GM12878 (cell line): ENCODE measurements around the gene NKTR. TPM values are rescaled to one million over a fixed set of nuclear protein-coding genes. Genes with fewer than 3 reads are reported as not detected.

Experiments used
- ATAC-seq: fragments of 200-7000 bp; cut with Tn5 transposase; 3 replicates; pipeline ENCODE4 v1.9.1; 2020; ENCODE audit warnings: mild to moderate bottlenecking, moderate library complexity
- BruUV-seq: library from RNA; stranded (reverse); fragments of 400-500 nt; replicated peaks from 2 replicates; lab custom pipeline; 2021; lab: Mats Ljungman, UMichigan
- CTCF ChIA-PET: fragments of 300-600 bp; sonication (Branson Sonifier 250); formaldehyde crosslinking; extraction: SDS; loops from one replicate; lab custom pipeline; 2021; ENCODE audit warnings: inconsistent platforms; lab: Yijun Ruan, JAX
- POLR2A ChIA-PET: fragments of 350-600 bp; formaldehyde crosslinking; extraction: SDS; loops from one replicate; lab custom pipeline; 2021; ENCODE audit warnings: inconsistent platforms; lab: Charles Lee
- RAD21 ChIA-PET: fragments of 300-600 bp; sonication (Branson Sonifier 250); formaldehyde crosslinking; loops from one replicate; lab custom pipeline; 2023; ENCODE audit warnings: antibody characterized with exemption; ENCODE audit not compliant: unreplicated experiment; lab: Charles Lee
- SMC1A ChIA-PET: fragments of 300-600 bp; sonication (Branson Sonifier 250); formaldehyde crosslinking; loops from one replicate; lab custom pipeline; 2023; ENCODE audit not compliant: unreplicated experiment, uncharacterized antibody; lab: Charles Lee
- DNase-seq: peaks from one replicate; pipeline ENCODE4 v3.0.0-alpha.2; 2011; ENCODE audit warnings: low read depth, low spot score
- FAIRE-seq: peaks from 3 replicates; lab custom pipeline; 2011; peaks lifted over from hg19 to GRCh38; lab: Jason Lieb, UNC
- H2AFZ ChIP-seq: 2 replicates; pipeline ENCODE4 v1.6.0; 2011; ENCODE audit warnings: low read depth, low read length, control low read depth; ENCODE audit not compliant: control insufficient read depth
- H3K27ac ChIP-seq: 2 replicates; pipeline ENCODE4 v1.5.1; 2011; ENCODE audit warnings: control low read depth; ENCODE audit not compliant: control insufficient read depth, insufficient read depth
- H3K27me3 ChIP-seq, 2 experiments: replicated peaks in 1 of 2; 2 replicates each; pipeline versions ENCODE4 v1.6.0 to v1.6.1; 2011; ENCODE audit warnings: low read length in 1 of 2; ENCODE audit not compliant: control insufficient read depth in 2 of 2, insufficient read depth in 2 of 2
- H3K36me3 ChIP-seq, 2 experiments: 2 replicates each; pipeline ENCODE4 v1.5.1; 2011; ENCODE audit warnings: low read length in 1 of 2; ENCODE audit not compliant: control insufficient read depth in 2 of 2, insufficient read depth in 2 of 2
- H3K4me1 ChIP-seq: 2 replicates; pipeline ENCODE4 v1.6.1; 2011; ENCODE audit warnings: mild to moderate bottlenecking, low read length, moderate library complexity, mixed read lengths; ENCODE audit not compliant: control insufficient read depth, insufficient read depth
- H3K4me2 ChIP-seq: 2 replicates; pipeline ENCODE4 v1.6.0; 2011; ENCODE audit warnings: control low read depth; ENCODE audit not compliant: control insufficient read depth, insufficient read depth
- H3K4me3 ChIP-seq: fragments of 200-600 bp; sonication (generic); 2 replicates; pipeline ENCODE4 v1.5.1; 2016
- H3K79me2 ChIP-seq: 2 replicates; pipeline ENCODE4 v1.6.0; 2011; ENCODE audit warnings: low read length; ENCODE audit not compliant: control insufficient read depth, insufficient read depth
- H3K9ac ChIP-seq: 2 replicates; pipeline ENCODE4 v1.8.0; 2011; ENCODE audit warnings: low read length, control low read depth, mixed read lengths; ENCODE audit not compliant: control insufficient read depth, insufficient read depth
- H3K9me3 ChIP-seq: replicated peaks from 3 replicates; pipeline ENCODE4 v1.5.1; 2011; ENCODE audit warnings: mild to moderate bottlenecking, low read length; ENCODE audit not compliant: control insufficient read depth, insufficient read depth
- H4K20me1 ChIP-seq: 2 replicates; pipeline ENCODE4 v1.6.0; 2011; ENCODE audit not compliant: control insufficient read depth, insufficient read depth
- CBX3 ChIP-seq: fragments of 200-600 bp; sonication (generic); IDR thresholded peaks from 2 replicates; pipeline ENCODE4 v1.6.1; 2016; ENCODE audit warnings: low read depth, borderline replicate concordance
- E4F1 ChIP-seq: fragments of 450-650 bp; IDR thresholded peaks from 2 replicates; pipeline ENCODE4 v1.6.1; 2018; ENCODE audit warnings: borderline replicate concordance, mild to moderate bottlenecking; ENCODE audit not compliant: partially characterized antibody
- ELK1 ChIP-seq: IDR thresholded peaks from 2 replicates; pipeline ENCODE4 v1.6.1; 2012; ENCODE audit warnings: low read depth, low read length, improper control_type of control experiment
- HSF1 ChIP-seq: fragments of 150-350 bp; IDR thresholded peaks from 2 replicates; pipeline ENCODE4 v1.6.1; 2014; ENCODE audit warnings: mild to moderate bottlenecking, low read depth, low read length
- LARP7 ChIP-seq: fragments of 450-650 bp; IDR thresholded peaks from 2 replicates; pipeline ENCODE4 v1.6.1; 2017; ENCODE audit warnings: mild to moderate bottlenecking
- MLLT1 ChIP-seq: fragments of 450-650 bp; IDR thresholded peaks from 2 replicates; pipeline ENCODE4 v1.6.1; 2016; ENCODE audit warnings: mild to moderate bottlenecking
- MYB ChIP-seq: fragments of 150-350 bp; IDR thresholded peaks from 2 replicates; pipeline ENCODE4 v1.6.1; 2014; ENCODE audit warnings: mild to moderate bottlenecking, low read depth, low read length, borderline replicate concordance
- POU2F2 ChIP-seq: IDR thresholded peaks from 3 replicates; pipeline ENCODE4 v1.6.1; 2011; ENCODE audit warnings: low read depth, mild to moderate bottlenecking, low read length, borderline replicate concordance
- RAD51 ChIP-seq: fragments of 450-650 bp; IDR thresholded peaks from 2 replicates; pipeline ENCODE4 v1.6.1; 2016; ENCODE audit warnings: moderate library complexity, mild to moderate bottlenecking, inconsistent platforms
- RELA ChIP-seq: fragments of 450-650 bp; IDR thresholded peaks from 2 replicates; pipeline ENCODE4 v1.8.0; 2014; ENCODE audit warnings: borderline replicate concordance; ENCODE audit not compliant: partially characterized antibody
- SMC3 ChIP-seq: IDR thresholded peaks from 2 replicates; pipeline ENCODE4 v1.6.1; 2011; ENCODE audit warnings: low read length, improper control_type of control experiment, borderline replicate concordance
- ZBED1 ChIP-seq: IDR thresholded peaks from 2 replicates; pipeline ENCODE4 v1.6.1; 2016; ENCODE audit warnings: borderline replicate concordance
- WGBS: methylation state at CpG from one replicate; pipeline ENCODE4 v1.1.6; 2016; ENCODE audit warnings: low lambda C conversion rate; ENCODE audit not compliant: insufficient replicate concordance, insufficient coverage; ENCODE audit errors: missing lambda C conversion rate; 5-methylcytosine and 5-hydroxymethylcytosine counted together
- in situ Hi-C: fragments of 300-500 bp; cut with MboI; formaldehyde crosslinking; loops from 9 replicates; pipeline ENCODE4 v1.14.3; 2018; ENCODE audit warnings: mixed read lengths
- intact Hi-C: fragments of 100-400 bp; cut with micrococcal nuclease; formaldehyde crosslinking; loops from one replicate; pipeline ENCODE4 v1.14.2; 2022; ENCODE audit not compliant: unreplicated experiment
- polyA plus RNA-seq, 11 experiments: library from polyadenylated mRNA; depleted of rRNA in 4 of 11; unstranded in 6 of 11; stranded (reverse) in 5 of 11; fragments of >200 nt; fragmentation: Nextera tagmentation in 4 of 11; fragmentation: Illumina TruSeq in 1 of 11; extraction: Ambion mirVana in 4 of 11; extraction: Trizol in 1 of 11; gene quantifications; 1 replicate in 1 of 11; 2 replicates in 10 of 11; pipeline versions ENCODE4 v1.2.1 to v1.2.3, GENCODE V29; 2011 to 2016; ENCODE audit warnings: inconsistent platforms in 2 of 11, missing spikeins in 2 of 11, low read depth in 1 of 11
- total RNA-seq, 4 experiments: library from RNA; depleted of rRNA in 3 of 4; stranded (reverse); fragments of >200 nt in 3 of 4; fragmentation: Illumina TruSeq in 1 of 4; extraction: Trizol in 1 of 4; gene quantifications; 2 replicates each; pipeline versions ENCODE4 v1.2.1 to v1.2.3, GENCODE V29; 2013 to 2021

NKTR gene
- total and polyA plus RNA-seq, 10 of the 15 experiments (the other 5 are each of a cell fraction or from before 2014, with no cell fraction given) = 15.3 to 91.9 (median 55.3) TPM

GRCh38 chr3:42651248-42652091 lies 51.0 kb downstream of the NKTR start:
- POLR2A ChIA-PET = interaction anchor here (0.7 to 2.9 kb wide), 4 partner anchors 10 to 69 kb away, joined by 3 to 17 read pairs (median 10); partner anchors contain the start of genes NKTR and SEC22C
- H3K36me3 ChIP-seq = peaks cover 0 to 11% of the 10 kb centered on the region in 2 experiments; a peak in 2 of 4 replicates
- intact Hi-C loops (loop anchor here (5.0 kb wide), 1 partner anchor 91 kb away; no protein-coding TSS in a partner anchor), in situ Hi-C loops (no loop called here)
- no TSS peak for BruUV-seq
- no peak overlapping the region for H3K4me2 ChIP-seq
- H3K79me2 ChIP-seq = no peaks in the 10 kb centered on the region; the same call in 1 of the 2 replicates
- RAD21 ChIA-PET = interaction anchor here (1.2 to 1.4 kb wide), 2 partner anchors 39 to 71 kb away, joined by 3 to 4 read pairs; no protein-coding TSS in a partner anchor
- WGBS = 91% methylated on average over 8 of the region's 9 CpGs
- H3K4me3 ChIP-seq = no peak overlapping the region
- SMC1A ChIA-PET = interaction anchor here (1.0 to 3.0 kb wide), 6 partner anchors 12 to 94 kb away, joined by 3 to 11 read pairs (median 5); partner anchors contain the start of gene SEC22C
- no peak overlapping the region for H2AFZ ChIP-seq
- H3K27me3 ChIP-seq = no peaks in the 10 kb centered on the region
- FAIRE-seq (no peak), ATAC-seq (no peak), DNase-seq (no peak)
- H3K9me3 ChIP-seq = no peaks in the 10 kb centered on the region
- no peak overlapping the region for H3K9ac ChIP-seq
- no peak overlapping the region for H3K27ac ChIP-seq
- H4K20me1 ChIP-seq = no peaks in the 10 kb centered on the region
- CTCF ChIA-PET = interaction anchor here (0.5 to 2.3 kb wide), 4 partner anchors 14 to 93 kb away, joined by 3 to 9 read pairs (median 4); partner anchors contain the start of gene SEC22C
- peaks cover 17% of the 10 kb centered on the region for H3K4me1 ChIP-seq
- TF ChIP-seq POU2F2 (no peak), ZBED1 (no peak), ELK1 (no peak), RELA (no peak), CBX3 (no peak), MLLT1 (no peak), HSF1 (no peak), MYB (no peak), E4F1 (no peak), LARP7 (no peak), RAD51 (no peak), SMC3 (no peak)
